Measurements from ENCODE around the gene NDFIP2.
A peak's percentile ranks its signal among the peaks of the same experiment; 100 is the strongest.

Gene NDFIP2

GRCh38 chr13:79480954-79481684 lies at the start of gene NDFIP2:
NDFIP2 (plus strand) TSS chr13:79481155; CDS start chr13:79481204, 49 bp downstream.
- peak within 1 kb of the TSS; percentile 86 for H3K4me3 Mint-ChIP-seq
- no peaks in the 10 kb centered on the region for H3K9me3 Mint-ChIP-seq
- DNase-seq (ENCODE audit: low spot score in 2 of 2) (peak; percentile 72 to 79), ATAC-seq (replicated peaks; ENCODE audit: extremely low read depth, poor library complexity, severe bottlenecking) (peak; percentile 71)
- H3K27me3 Mint-ChIP-seq = no peaks in the 10 kb centered on the region
- peaks cover 43% of the 10 kb centered on the region for H3K4me1 Mint-ChIP-seq
- peak within 1 kb of the TSS; percentile 76 for H3K27ac Mint-ChIP-seq (ENCODE audit: low read depth)
- H3K36me3 Mint-ChIP-seq (ENCODE audit: insufficient read depth) = peaks cover 13% of the 10 kb centered on the region

GRCh38 chr13:79432086-79432485 lies 48.9 kb upstream of the NDFIP2 start:
- H3K9me3 Mint-ChIP-seq = no peaks in the 10 kb centered on the region
- DNase-seq (ENCODE audit: low spot score in 2 of 2) = no peak
- H3K36me3 Mint-ChIP-seq (ENCODE audit: insufficient read depth) = no peaks in the 10 kb centered on the region
- H3K27ac Mint-ChIP-seq (ENCODE audit: low read depth) = no peak overlapping the region
- H3K4me1 Mint-ChIP-seq = no peaks in the 10 kb centered on the region
- H3K27me3 Mint-ChIP-seq = no peaks in the 10 kb centered on the region
- no peak overlapping the region for H3K4me3 Mint-ChIP-seq
- ATAC-seq (replicated peaks; ENCODE audit: extremely low read depth, poor library complexity, severe bottlenecking) = no peak

- Mint-ChIP-seq H3K4me1 (no peaks in the 10 kb centered on the region), H3K4me3 (no peak overlapping the region), H3K36me3 (ENCODE audit: insufficient read depth) (no peaks in the 10 kb centered on the region), H3K27ac (ENCODE audit: low read depth) (no peak overlapping the region), H3K9me3 (no peaks in the 10 kb centered on the region), H3K27me3 (no peaks in the 10 kb centered on the region)
- ATAC-seq (replicated peaks; ENCODE audit: extremely low read depth, poor library complexity, severe bottlenecking) (no peak), DNase-seq (ENCODE audit: low spot score in 2 of 2) (no peak)
Observed at GRCh38 chr13:79432992-79433391, 48.0 kb upstream of the NDFIP2 start.

GRCh38 chr13:79434556-79434955 lies 46.4 kb upstream of the NDFIP2 start:
- ATAC-seq (replicated peaks; ENCODE audit: extremely low read depth, poor library complexity, severe bottlenecking) (no peak), DNase-seq (ENCODE audit: low spot score in 2 of 2) (no peak)
- no peaks in the 10 kb centered on the region for H3K36me3 Mint-ChIP-seq (ENCODE audit: insufficient read depth)
- no peaks in the 10 kb centered on the region for H3K9me3 Mint-ChIP-seq
- no peaks in the 10 kb centered on the region for H3K4me1 Mint-ChIP-seq
- H3K4me3 Mint-ChIP-seq = no peak overlapping the region
- H3K27ac Mint-ChIP-seq (ENCODE audit: low read depth) = no peak overlapping the region
- no peaks in the 10 kb centered on the region for H3K27me3 Mint-ChIP-seq

- Mint-ChIP-seq H3K4me1 (no peaks in the 10 kb centered on the region), H3K4me3 (no peak overlapping the region), H3K36me3 (ENCODE audit: insufficient read depth) (no peaks in the 10 kb centered on the region), H3K27ac (ENCODE audit: low read depth) (no peak overlapping the region), H3K27me3 (no peaks in the 10 kb centered on the region), H3K9me3 (no peaks in the 10 kb centered on the region)
- DNase-seq (ENCODE audit: low spot score in 2 of 2) (no peak), ATAC-seq (replicated peaks; ENCODE audit: extremely low read depth, poor library complexity, severe bottlenecking) (no peak)
Observed at GRCh38 chr13:79435561-79435990, 45.4 kb upstream of the NDFIP2 start.

- ATAC-seq (replicated peaks; ENCODE audit: extremely low read depth, poor library complexity, severe bottlenecking) (no peak), DNase-seq (ENCODE audit: low spot score in 2 of 2) (no peak)
- H3K9me3 Mint-ChIP-seq = no peaks in the 10 kb centered on the region
- no peak overlapping the region for H3K27ac Mint-ChIP-seq (ENCODE audit: low read depth)
- H3K36me3 Mint-ChIP-seq (ENCODE audit: insufficient read depth) = no peaks in the 10 kb centered on the region
- no peak overlapping the region for H3K4me3 Mint-ChIP-seq
- H3K27me3 Mint-ChIP-seq = no peaks in the 10 kb centered on the region
- no peaks in the 10 kb centered on the region for H3K4me1 Mint-ChIP-seq
Observed at GRCh38 chr13:79439275-79439674, 41.7 kb upstream of the NDFIP2 start.

- DNase-seq (ENCODE audit: low spot score in 2 of 2) (no peak), ATAC-seq (replicated peaks; ENCODE audit: extremely low read depth, poor library complexity, severe bottlenecking) (no peak)
- no peak overlapping the region for H3K27ac Mint-ChIP-seq (ENCODE audit: low read depth)
- H3K9me3 Mint-ChIP-seq = no peaks in the 10 kb centered on the region
- H3K27me3 Mint-ChIP-seq = no peaks in the 10 kb centered on the region
- H3K36me3 Mint-ChIP-seq (ENCODE audit: insufficient read depth) = no peaks in the 10 kb centered on the region
- no peak overlapping the region for H3K4me3 Mint-ChIP-seq
- H3K4me1 Mint-ChIP-seq = peaks cover 2% of the 10 kb centered on the region
Observed at GRCh38 chr13:79440958-79441528, 39.9 kb upstream of the NDFIP2 start.

GRCh38 chr13:79442221-79442620 lies 38.7 kb upstream of the NDFIP2 start:
- no peak overlapping the region for H3K4me3 Mint-ChIP-seq
- no peaks in the 10 kb centered on the region for H3K36me3 Mint-ChIP-seq (ENCODE audit: insufficient read depth)
- peaks cover 9% of the 10 kb centered on the region for H3K4me1 Mint-ChIP-seq
- no peaks in the 10 kb centered on the region for H3K27me3 Mint-ChIP-seq
- ATAC-seq (replicated peaks; ENCODE audit: extremely low read depth, poor library complexity, severe bottlenecking) (no peak), DNase-seq (ENCODE audit: low spot score in 2 of 2) (no peak)
- H3K9me3 Mint-ChIP-seq = no peaks in the 10 kb centered on the region
- H3K27ac Mint-ChIP-seq (ENCODE audit: low read depth) = no peak overlapping the region

GRCh38 chr13:79442706-79443105 lies 38.2 kb upstream of the NDFIP2 start:
- no peak overlapping the region for H3K4me3 Mint-ChIP-seq
- H3K27me3 Mint-ChIP-seq = no peaks in the 10 kb centered on the region
- peaks cover 13% of the 10 kb centered on the region for H3K4me1 Mint-ChIP-seq
- DNase-seq (ENCODE audit: low spot score in 2 of 2) (no peak), ATAC-seq (replicated peaks; ENCODE audit: extremely low read depth, poor library complexity, severe bottlenecking) (no peak)
- H3K36me3 Mint-ChIP-seq (ENCODE audit: insufficient read depth) = no peaks in the 10 kb centered on the region
- H3K27ac Mint-ChIP-seq (ENCODE audit: low read depth) = no peak overlapping the region
- H3K9me3 Mint-ChIP-seq = no peaks in the 10 kb centered on the region

GRCh38 chr13:79445968-79446645 lies 34.8 kb upstream of the NDFIP2 start:
- no peak for DNase-seq (ENCODE audit: low spot score in 2 of 2)
- Mint-ChIP-seq H3K27me3 (no peaks in the 10 kb centered on the region), H3K36me3 (ENCODE audit: insufficient read depth) (no peaks in the 10 kb centered on the region), H3K27ac (ENCODE audit: low read depth) (no peak overlapping the region), H3K4me1 (peaks cover 37% of the 10 kb centered on the region), H3K4me3 (no peak overlapping the region), H3K9me3 (no peaks in the 10 kb centered on the region)
- no peak for ATAC-seq (replicated peaks; ENCODE audit: extremely low read depth, poor library complexity, severe bottlenecking)

GRCh38 chr13:79447141-79447540 lies 33.8 kb upstream of the NDFIP2 start:
- DNase-seq (ENCODE audit: low spot score in 2 of 2) = no peak
- Mint-ChIP-seq H3K36me3 (ENCODE audit: insufficient read depth) (peaks cover 2% of the 10 kb centered on the region), H3K27ac (ENCODE audit: low read depth) (no peak overlapping the region), H3K27me3 (no peaks in the 10 kb centered on the region), H3K4me3 (no peak overlapping the region), H3K4me1 (peaks cover 47% of the 10 kb centered on the region), H3K9me3 (no peaks in the 10 kb centered on the region)
- no peak for ATAC-seq (replicated peaks; ENCODE audit: extremely low read depth, poor library complexity, severe bottlenecking)

- Mint-ChIP-seq H3K36me3 (ENCODE audit: insufficient read depth) (peaks cover 2% of the 10 kb centered on the region), H3K4me1 (peaks cover 47% of the 10 kb centered on the region)
Observed at GRCh38 chr13:79447741-79448140, 33.2 kb upstream of the NDFIP2 start.

GRCh38 chr13:79448413-79448812 lies 32.5 kb upstream of the NDFIP2 start:
- Mint-ChIP-seq H3K27ac (ENCODE audit: low read depth) (no peak overlapping the region), H3K4me3 (no peak overlapping the region), H3K9me3 (no peaks in the 10 kb centered on the region), H3K27me3 (no peaks in the 10 kb centered on the region), H3K4me1 (peaks cover 47% of the 10 kb centered on the region), H3K36me3 (ENCODE audit: insufficient read depth) (peaks cover 2% of the 10 kb centered on the region)
- DNase-seq (ENCODE audit: low spot score in 2 of 2) (no peak), ATAC-seq (replicated peaks; ENCODE audit: extremely low read depth, poor library complexity, severe bottlenecking) (no peak)

More at GRCh38 chr13:79447741-79448140, 33.2 kb upstream of the NDFIP2 start:
- no peak overlapping the region for H3K27ac Mint-ChIP-seq (ENCODE audit: low read depth)
- no peaks in the 10 kb centered on the region for H3K9me3 Mint-ChIP-seq
- DNase-seq (ENCODE audit: low spot score in 2 of 2) (no peak), ATAC-seq (replicated peaks; ENCODE audit: extremely low read depth, poor library complexity, severe bottlenecking) (no peak)
- H3K4me3 Mint-ChIP-seq = no peak overlapping the region
- no peaks in the 10 kb centered on the region for H3K27me3 Mint-ChIP-seq

Measured in central memory CD8-positive, alpha-beta T cell (primary cell).